Central memory CD4-positive, alpha-beta T cell (primary cell): ENCODE measurements around the gene ZBTB11.
A peak's percentile ranks its signal among the peaks of the same experiment; 100 is the strongest.
"Not testable (repeated sequence)": the region's sequence is repeated elsewhere in the genome, so short reads cannot be mapped to it uniquely, and the experiment has no call there.

ENCODE experiments used
- DNase-seq: peaks from one replicate; pipeline ENCODE4 v3.0.0; 2022

The ZBTB11 gene

DNA sequence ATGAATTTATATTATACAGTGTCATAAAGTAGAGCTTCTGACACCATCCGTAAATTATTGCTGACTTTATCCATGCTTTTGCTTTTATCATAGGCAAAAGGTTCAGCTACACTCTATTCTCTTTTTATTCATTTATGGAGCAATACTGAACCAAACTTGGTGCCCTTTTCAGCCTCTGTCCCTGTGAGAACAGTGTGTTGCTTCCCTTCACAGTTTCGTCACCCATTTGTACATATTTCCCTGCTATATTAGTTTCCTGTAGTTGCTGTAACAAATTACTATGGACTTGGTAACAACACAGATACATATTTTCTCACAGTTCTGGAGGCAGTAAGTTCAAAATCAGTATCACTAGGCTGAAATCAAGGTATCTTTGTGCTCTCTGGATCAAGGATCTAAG is 12.4 kb upstream of the ZBTB11 start:
- DNase-seq, result no peak

GRCh38 chr3:101687142-101687931 is 10.4 kb upstream of the ZBTB11 start:
- no peak for DNase-seq

- DNase-seq, result no peak
These were observed 9.0 kb upstream of the ZBTB11 start for GRCh38 chr3:101685870-101686307.

DNA sequence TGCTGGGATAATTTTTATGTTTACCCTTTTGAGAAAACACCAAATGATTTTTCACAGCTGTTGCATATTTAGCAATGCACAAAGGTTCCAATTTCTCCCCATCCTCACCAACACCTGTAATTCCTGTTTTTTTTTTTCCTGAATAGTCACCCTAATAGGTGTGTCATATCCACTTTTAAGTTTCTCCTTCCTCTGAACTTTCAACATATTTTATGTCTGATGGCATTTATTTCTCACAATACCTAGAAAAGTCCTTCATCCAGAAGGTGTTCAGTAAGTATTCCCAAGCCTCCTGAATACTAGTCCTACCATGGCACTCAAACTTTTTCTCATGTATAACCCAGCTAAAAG is 8.1 kb upstream of the ZBTB11 start:
- no peak for DNase-seq

DNA sequence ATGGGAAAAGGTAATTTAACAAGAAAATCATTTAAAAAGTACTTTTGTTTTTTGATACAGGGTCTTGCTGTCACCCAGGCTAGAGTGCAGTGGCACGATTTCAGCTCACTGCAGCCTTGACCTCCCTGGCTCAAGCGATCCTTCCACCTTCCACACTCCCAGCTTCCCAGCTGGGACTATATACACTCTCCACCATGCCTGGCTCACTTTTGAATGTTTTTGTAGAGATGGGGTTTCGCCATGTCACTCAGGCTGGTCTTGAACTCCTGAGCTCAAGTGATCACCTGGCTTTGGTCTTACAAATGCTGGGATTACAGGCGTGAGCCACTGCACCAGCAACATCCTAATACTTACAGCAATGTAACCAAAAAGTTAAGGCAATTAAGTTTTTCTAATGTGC is 3.5 kb upstream of the ZBTB11 start:
- DNase-seq, result no peak

DNA sequence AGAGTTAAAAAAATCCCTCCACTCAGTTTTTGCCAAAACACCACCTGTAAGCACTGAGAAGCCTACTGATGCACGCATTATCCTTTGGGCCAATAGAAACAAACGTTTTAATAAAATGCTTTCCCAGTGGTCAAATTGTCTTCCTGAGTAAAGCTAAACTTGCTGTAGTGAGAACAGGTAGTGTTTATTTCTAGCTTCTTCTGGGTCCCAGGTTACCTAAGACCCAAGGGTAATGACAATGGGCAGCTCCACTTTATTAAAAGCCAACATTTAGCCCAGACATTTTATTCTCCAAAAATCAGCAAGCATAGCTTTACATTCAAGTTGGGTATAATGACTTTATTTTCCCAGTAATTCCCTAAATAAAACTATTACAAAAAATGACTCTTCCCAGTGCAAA is 1.9 kb upstream of the ZBTB11 start:
- DNase-seq, result not testable (repeated sequence)

GRCh38 chr3:101677436-101678286 is 729 bp upstream of the ZBTB11 start:
- DNase-seq, result no peak

DNA sequence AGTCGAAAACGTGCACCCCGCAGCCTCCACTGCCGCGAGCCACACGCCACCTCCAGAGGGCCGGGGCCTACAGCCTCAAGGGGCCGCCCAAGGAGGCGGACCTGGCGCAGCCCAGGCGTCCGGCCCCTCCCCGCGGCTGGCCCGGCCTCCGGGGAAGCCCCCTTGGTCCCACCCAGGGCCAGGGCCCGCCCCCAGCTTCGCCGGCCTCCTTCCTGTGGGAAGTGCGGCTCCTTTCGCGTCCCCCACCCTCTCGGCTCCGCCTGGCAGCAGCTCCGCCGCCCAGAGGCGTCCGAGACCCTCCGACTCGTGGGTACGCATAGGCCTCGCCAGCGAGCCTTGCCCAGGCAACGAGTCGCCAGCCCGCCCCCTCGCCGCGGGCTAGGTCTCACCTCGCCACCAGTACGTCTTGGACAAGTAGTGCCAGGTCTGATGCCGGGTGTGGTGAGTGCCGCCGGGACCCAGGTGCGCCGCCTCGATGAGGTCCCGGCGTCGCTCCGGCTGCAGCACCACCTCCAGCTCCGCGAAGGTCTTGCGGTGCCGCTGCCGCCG is 642 bp downstream of the ZBTB11 start:
- peak; percentile 95 for DNase-seq

GRCh38 chr3:101675709-101676215 is 1.2 kb downstream of the ZBTB11 start:
- DNase-seq, result no peak

- no peak for DNase-seq
These were observed 2.4 kb downstream of the ZBTB11 start for GRCh38 chr3:101674518-101674917.

- DNase-seq, result no peak
These were observed 3.0 kb downstream of the ZBTB11 start for GRCh38 chr3:101673953-101674352.

GRCh38 chr3:101671014-101671413 is 5.9 kb downstream of the ZBTB11 start:
- no peak for DNase-seq

DNA sequence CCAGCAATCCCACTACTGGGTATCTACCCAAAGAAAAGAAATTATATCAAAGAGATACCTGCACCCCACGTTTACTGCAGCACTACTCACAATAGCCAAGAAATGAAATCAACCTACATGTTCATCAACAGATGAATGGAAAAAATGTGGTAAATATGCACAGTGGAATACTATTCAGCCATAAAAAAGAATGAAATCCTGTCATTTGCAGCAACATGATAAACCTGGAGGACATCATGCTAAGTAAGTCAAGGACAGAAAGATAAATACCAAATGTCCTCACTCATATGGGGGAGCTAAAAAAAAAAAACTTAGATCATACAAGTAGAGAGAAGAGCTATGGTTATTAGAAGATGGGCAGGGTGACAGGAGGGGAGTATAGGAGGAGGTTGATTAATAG is 9.1 kb downstream of the ZBTB11 start:
- no peak for DNase-seq

DNA sequence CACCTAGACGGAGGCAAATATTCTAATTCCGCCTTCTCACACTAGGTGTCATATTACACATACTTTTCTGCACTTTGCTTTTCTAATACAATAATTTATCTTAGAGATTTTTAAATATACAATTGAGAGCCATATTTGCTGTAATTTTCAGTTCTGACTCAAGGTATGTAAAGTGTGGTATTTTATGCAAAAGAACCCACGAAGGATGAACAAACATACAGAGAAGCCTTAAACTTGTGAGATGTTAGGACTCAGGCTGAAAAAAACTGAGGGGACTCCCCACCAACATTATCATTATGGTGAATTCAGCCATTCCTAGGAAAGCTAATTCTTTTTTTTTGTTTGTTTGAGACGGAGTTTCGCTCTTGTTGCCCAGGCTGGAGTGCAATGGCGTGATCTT is 9.6 kb downstream of the ZBTB11 start:
- DNase-seq, result no peak

GRCh38 chr3:101665851-101666250 is 11.1 kb downstream of the ZBTB11 start:
- no peak for DNase-seq

- no peak for DNase-seq
These were observed 11.6 kb downstream of the ZBTB11 start for GRCh38 chr3:101665357-101665756.

DNA sequence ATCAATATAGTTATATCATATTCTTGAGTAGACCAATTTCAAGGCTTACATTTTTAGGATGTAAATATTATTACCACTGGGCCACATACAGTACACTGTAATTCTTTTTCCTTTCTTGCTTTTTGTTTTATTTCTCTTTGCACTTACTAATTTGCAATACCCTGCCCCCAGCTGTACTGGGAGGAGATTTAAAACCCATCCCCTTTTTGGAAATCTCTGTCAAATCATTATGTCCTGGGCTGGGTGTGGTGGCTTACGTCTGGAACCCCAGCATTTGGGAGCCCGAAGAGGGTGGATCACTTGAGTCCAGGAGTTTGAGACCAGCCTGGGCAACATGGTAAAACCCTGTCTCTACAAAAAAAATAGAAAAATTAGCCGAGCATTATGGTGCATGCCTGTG is 16.2 kb downstream of the ZBTB11 start:
- no peak for DNase-seq

DNA sequence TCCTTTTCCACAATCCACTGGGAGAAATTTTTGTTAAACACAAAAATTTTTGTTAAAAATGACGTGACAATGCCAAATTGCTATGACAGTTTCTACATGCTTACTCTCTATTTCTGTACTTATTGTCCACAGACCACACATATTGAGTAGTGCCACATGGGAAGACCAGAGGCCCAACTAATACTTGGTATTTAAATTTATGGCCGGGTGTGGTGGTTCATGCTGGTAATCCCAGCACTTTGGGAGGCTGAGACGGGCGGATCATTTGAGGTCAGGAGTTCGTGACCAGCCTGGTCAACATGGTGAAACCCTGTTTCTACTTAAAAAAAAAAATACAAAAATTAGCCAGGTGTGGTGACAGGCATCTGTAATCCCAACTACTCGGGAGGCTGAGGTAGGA is 20.3 kb downstream of the ZBTB11 start:
- DNase-seq, result no peak

- no peak for DNase-seq
These were observed 30.2 kb downstream of the ZBTB11 start for GRCh38 chr3:101646726-101647125.

GRCh38 chr3:101643861-101644613 is 32.9 kb downstream of the ZBTB11 start:
- DNase-seq, result peak; percentile 55

GRCh38 chr3:101643009-101643844 is 33.7 kb downstream of the ZBTB11 start:
- DNase-seq, result no peak

GRCh38 chr3:101642441-101642840 is 34.5 kb downstream of the ZBTB11 start:
- no peak for DNase-seq
